Measurements from ENCODE around the gene COL18A1.
"Not testable (repeated sequence)": the region's sequence is repeated elsewhere in the genome, so short reads cannot be mapped to it uniquely, and the experiment has no call there.

Gene COL18A1

GRCh38 chr21:45551783-45552695 is 147.1 kb downstream of the COL18A1 start:
- no peak for DNase-seq (ENCODE audit: extremely low read depth in 1 of 2, low read depth in 1 of 2)

- no peak for DNase-seq (ENCODE audit: extremely low read depth in 1 of 2, low read depth in 1 of 2)
Observed at GRCh38 chr21:45552696-45553391, 147.9 kb downstream of the COL18A1 start.

- DNase-seq (ENCODE audit: extremely low read depth in 1 of 2, low read depth in 1 of 2) = peak; percentile 62 to 67
Observed at GRCh38 chr21:45554477-45555175, 149.7 kb downstream of the COL18A1 start.

GRCh38 chr21:45555251-45555556 is 150.2 kb downstream of the COL18A1 start:
- no peak for DNase-seq (ENCODE audit: extremely low read depth in 1 of 2, low read depth in 1 of 2)

GRCh38 chr21:45555557-45556301 is 150.8 kb downstream of the COL18A1 start:
- DNase-seq (ENCODE audit: extremely low read depth in 1 of 2, low read depth in 1 of 2) = peak in 1 of 2 donors; percentile 44

- no peak for DNase-seq (ENCODE audit: extremely low read depth in 1 of 2, low read depth in 1 of 2)
Observed at GRCh38 chr21:45556302-45556644, 151.3 kb downstream of the COL18A1 start.

- DNase-seq (ENCODE audit: extremely low read depth in 1 of 2, low read depth in 1 of 2) = no peak
Observed at GRCh38 chr21:45556645-45557615, 152.0 kb downstream of the COL18A1 start.

GRCh38 chr21:45557616-45558043 is 152.7 kb downstream of the COL18A1 start:
- DNase-seq (ENCODE audit: extremely low read depth in 1 of 2, low read depth in 1 of 2) = no peak

GRCh38 chr21:45558044-45558721 is 153.2 kb downstream of the COL18A1 start:
- DNase-seq (ENCODE audit: extremely low read depth in 1 of 2, low read depth in 1 of 2) = no peak

- DNase-seq (ENCODE audit: extremely low read depth in 1 of 2, low read depth in 1 of 2) = no peak
Observed at GRCh38 chr21:45559216-45560105, 154.5 kb downstream of the COL18A1 start.

GRCh38 chr21:45560106-45561021 is 155.4 kb downstream of the COL18A1 start:
- DNase-seq (ENCODE audit: extremely low read depth in 1 of 2, low read depth in 1 of 2) = no peak

GRCh38 chr21:45561241-45561640 is 156.3 kb downstream of the COL18A1 start:
- DNase-seq (ENCODE audit: extremely low read depth in 1 of 2, low read depth in 1 of 2) = not testable (repeated sequence)

GRCh38 chr21:45562402-45562801 is 157.4 kb downstream of the COL18A1 start:
- no peak for DNase-seq (ENCODE audit: extremely low read depth in 1 of 2, low read depth in 1 of 2)

GRCh38 chr21:45562965-45563364 is 158.0 kb downstream of the COL18A1 start:
- no peak for DNase-seq (ENCODE audit: extremely low read depth in 1 of 2, low read depth in 1 of 2)

Data from stimulated activated CD8-positive, alpha-beta memory T cell treated with anti-CD3 and anti-CD28 coated beads, Interleukin-7, amount 100 ng/mL, for 48 hours (primary cell).